ENCODE data around the gene PPP1R13B. TPM values are rescaled to one million over a fixed set of nuclear protein-coding genes. Genes with fewer than 3 reads are reported as not detected.
"Not testable (repeated sequence)": the region's sequence is repeated elsewhere in the genome, so short reads cannot be mapped to it uniquely, and the experiment has no call there.

PPP1R13B gene
- total RNA-seq, 1 donor from 2014 or later, result 15.8 TPM

GRCh38 chr14:103697603-103698379 is 149.6 kb downstream of the PPP1R13B start:
- DNase-seq, result no peak

- DNase-seq, result no peak
Measured at GRCh38 chr14:103697206-103697602, 150.2 kb downstream of the PPP1R13B start.

- DNase-seq, result no peak
Measured at GRCh38 chr14:103696466-103697071, 150.8 kb downstream of the PPP1R13B start.

GRCh38 chr14:103696070-103696402 is 151.3 kb downstream of the PPP1R13B start:
- no peak for DNase-seq

DNA sequence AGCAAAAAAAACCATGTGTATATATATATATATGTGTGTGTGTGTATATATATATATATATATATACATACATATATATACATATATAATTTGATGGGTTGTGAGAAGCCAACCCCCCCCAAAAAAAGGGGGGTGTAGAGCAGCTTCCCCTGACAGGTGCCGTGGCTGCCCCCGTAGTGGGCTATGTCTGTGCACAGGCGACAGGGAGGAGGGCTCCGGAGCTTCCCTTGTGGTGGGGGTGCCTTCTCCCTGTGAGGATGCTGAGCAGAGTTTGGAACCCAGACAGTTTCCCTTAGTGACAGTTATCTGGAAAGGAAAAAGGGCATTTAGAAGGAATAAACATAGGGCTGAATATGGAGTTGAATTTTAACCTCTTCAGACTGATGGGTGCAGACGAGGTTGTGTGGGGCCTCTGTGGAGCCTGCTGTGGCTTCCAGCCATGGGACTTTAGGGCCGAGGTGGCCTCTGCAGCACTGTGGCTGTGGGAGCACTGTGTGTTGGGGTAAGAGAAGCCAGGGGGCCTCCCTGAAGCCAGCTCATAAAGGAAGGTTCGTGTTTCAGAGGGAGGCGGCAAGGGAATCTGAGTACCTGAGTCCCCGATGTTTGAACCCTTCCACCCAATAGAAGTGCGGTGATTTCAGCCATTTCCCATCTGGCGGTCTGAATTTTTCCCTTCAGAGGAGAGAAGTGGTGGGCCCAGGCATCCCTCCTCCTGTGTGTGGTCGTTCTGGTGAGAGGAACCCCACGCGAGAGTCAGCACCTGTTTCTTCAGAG is 151.9 kb downstream of the PPP1R13B start:
- DNase-seq, result no peak

DNA sequence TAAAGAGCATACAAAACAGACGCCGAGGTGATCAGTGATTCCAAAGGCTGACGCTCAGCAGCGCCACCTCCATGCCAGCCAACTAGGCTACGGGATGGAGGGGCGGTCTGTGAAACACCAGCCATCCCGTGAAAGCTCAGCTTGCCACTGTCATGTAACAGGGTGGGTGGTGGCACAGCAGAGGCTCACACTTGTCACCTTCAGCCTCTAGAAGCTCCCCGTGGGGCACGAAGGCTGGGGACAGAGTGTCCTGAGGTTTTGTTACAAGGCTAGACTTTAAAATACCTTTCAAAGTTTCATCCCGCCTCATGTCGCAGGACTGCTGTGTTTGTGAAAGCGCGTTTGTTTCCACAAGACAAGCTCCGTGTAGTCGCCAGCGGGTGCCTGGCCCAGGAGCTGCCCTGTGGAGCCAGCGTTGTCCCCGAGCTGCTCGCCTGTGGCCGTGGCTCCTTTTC is 152.8 kb downstream of the PPP1R13B start:
- no peak for DNase-seq

GRCh38 chr14:103693515-103693914 is 153.9 kb downstream of the PPP1R13B start:
- no peak for DNase-seq

DNA sequence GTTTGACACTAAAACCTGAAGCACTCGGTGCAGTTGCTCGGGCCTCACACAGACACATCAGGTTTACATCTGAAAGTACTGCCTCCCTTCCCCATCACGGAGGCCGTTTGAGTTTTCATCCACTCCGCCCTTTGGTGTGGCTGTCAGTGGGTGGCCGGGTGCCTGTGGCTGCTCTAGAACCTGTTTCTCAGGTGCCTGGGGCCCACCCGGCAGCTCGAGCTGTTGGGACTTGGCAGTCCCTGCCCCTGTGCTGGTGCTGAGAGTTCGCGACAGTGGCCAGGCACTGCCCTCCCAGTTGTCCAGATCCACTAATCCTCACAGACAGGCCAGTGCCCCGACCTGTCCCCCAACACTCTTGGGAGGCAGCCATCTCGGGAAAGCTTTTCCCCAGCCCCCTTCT is 154.5 kb downstream of the PPP1R13B start:
- no peak for DNase-seq

GRCh38 chr14:103692159-103692558 is 155.2 kb downstream of the PPP1R13B start:
- no peak for DNase-seq

DNA sequence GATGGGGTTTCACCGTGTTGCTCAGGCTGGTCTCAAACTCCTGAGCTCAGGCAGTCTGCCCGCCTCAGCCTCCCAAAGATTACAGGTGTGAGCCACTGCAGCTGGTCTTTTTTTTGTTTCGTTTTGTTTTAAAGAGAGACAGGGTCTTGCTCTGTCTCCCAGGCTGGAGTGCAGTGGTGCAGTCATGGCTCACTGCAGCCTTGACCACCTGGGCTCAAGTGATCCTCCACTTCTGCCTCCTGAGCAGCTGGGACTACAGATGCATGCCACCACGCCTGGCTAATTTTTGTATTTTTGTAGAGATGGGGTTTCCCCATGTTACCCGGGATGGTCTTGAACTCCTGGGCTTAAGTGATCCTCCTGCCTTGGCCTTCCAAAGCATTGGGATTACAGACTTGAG is 155.7 kb downstream of the PPP1R13B start:
- DNase-seq, result not testable (repeated sequence)

- DNase-seq, result no peak
Measured at GRCh38 chr14:103690332-103690731, 157.0 kb downstream of the PPP1R13B start.

- no peak for DNase-seq
Measured at GRCh38 chr14:103688906-103689902, 158.2 kb downstream of the PPP1R13B start.

GRCh38 chr14:103688441-103688840 is 158.9 kb downstream of the PPP1R13B start:
- no peak for DNase-seq

DNA sequence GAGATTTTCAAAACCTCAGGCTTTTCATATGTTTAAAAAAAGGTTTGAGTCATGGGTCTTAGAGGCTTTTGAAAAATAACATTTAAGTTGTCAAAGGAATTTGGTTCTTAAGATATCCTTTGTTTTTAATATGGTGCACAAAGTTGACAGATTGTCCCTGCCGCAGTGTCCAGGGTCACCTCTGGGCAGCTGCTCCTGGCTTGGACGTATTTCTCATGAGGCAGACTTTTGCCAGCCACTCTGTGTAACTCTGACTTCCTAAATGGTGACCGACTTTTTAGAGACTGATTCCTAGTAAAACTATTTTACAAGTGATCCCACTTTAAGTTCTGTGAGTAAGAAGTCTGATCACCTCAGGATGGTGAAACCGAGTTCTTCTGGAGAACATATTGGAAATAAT is 159.7 kb downstream of the PPP1R13B start:
- DNase-seq, result no peak

DNA sequence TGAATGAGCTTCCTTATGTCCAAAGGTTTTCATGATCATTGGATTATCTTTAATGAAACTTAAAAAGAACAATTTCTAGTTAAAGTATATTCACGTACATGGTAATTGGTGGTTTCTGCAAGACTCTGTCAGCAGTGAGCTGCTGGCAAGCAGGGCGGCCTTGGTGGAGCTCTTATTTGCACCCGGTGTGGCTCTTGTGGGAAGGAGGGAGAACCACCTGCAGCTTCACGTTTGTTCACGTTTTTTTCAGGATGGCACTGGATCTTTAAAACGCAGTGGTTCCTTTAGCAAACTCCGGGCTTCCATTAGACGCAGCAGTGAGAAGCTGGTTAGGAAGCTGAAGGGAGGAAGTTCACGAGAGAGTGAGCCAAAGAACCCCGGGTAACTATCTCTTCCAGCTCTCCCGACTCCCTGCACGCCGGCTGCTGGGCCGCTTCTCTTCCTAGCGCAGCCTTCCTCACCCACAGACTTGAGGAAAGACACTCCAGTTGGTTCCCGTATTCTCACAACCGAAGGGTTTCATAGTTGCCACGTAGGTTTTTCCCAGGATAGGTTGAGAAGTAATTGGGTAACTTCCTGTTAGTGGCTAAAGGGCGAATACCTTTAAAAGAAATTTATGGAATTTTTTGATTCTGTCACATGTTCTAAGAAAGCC is 160.4 kb downstream of the PPP1R13B start:
- DNase-seq, result no peak

DNA sequence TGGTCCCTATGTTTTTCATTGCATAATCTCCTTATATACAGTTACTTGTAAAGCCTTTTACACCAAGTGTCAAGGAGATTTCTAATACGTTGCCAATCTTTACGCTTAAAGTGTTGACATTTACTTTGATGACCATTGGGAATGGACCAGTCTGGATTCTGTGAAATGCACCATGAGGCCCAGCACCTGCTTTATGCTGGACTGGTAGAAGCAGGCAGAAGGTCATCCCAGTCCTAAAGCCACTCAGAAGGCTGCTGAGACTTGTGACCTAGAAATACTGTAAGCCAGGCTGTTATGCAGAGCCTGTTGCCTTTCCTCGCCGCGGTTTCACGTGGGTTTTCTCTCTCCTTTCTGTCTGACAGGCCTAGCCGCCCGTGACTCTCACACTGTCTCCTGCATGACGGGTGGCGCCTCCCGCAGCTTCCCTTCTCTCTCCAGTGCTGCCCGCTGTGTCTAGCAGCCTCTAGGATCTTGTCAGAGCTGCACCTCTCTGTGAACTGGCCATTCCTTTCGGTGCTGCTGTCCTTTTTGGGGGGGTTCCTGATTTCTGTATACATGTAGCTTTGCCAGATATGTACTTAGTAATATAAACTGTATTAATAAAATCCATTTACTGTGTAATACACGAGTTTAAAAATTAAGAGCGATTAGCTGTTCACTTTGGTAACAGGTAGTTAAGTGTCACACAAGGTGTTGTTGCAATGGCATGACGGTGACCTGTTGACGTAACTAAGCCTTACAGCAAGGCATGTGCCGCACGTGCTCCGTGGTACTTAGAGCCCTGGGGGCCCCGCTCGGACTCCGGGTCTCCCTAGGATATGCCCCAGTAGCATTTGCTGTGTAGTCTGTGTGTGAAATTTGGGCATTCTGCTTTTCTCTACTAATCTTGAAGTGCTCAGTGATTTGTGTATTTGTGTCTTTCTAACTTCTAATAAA is 161.8 kb downstream of the PPP1R13B start:
- no peak for DNase-seq

- DNase-seq, result no peak
Measured at GRCh38 chr14:103684871-103685270, 162.5 kb downstream of the PPP1R13B start.

- no peak for DNase-seq
Measured at GRCh38 chr14:103684471-103684870, 162.9 kb downstream of the PPP1R13B start.

Measured in occipital lobe (tissue), 2 donors.